GM12873 (cell line): ENCODE measurements around the gene TMEM219.

Experiments
- TF ChIP-seq, protein P1 (sequence below): IDR thresholded peaks from 2 replicates; pipeline ENCODE4 v1.5.1; 2012; ENCODE audit warnings: low read depth, mild to moderate bottlenecking, moderate library complexity, low read length, control low read depth; ENCODE audit not compliant: insufficient read depth; ENCODE audit errors: missing control alignments

TMEM219 gene

DNA sequence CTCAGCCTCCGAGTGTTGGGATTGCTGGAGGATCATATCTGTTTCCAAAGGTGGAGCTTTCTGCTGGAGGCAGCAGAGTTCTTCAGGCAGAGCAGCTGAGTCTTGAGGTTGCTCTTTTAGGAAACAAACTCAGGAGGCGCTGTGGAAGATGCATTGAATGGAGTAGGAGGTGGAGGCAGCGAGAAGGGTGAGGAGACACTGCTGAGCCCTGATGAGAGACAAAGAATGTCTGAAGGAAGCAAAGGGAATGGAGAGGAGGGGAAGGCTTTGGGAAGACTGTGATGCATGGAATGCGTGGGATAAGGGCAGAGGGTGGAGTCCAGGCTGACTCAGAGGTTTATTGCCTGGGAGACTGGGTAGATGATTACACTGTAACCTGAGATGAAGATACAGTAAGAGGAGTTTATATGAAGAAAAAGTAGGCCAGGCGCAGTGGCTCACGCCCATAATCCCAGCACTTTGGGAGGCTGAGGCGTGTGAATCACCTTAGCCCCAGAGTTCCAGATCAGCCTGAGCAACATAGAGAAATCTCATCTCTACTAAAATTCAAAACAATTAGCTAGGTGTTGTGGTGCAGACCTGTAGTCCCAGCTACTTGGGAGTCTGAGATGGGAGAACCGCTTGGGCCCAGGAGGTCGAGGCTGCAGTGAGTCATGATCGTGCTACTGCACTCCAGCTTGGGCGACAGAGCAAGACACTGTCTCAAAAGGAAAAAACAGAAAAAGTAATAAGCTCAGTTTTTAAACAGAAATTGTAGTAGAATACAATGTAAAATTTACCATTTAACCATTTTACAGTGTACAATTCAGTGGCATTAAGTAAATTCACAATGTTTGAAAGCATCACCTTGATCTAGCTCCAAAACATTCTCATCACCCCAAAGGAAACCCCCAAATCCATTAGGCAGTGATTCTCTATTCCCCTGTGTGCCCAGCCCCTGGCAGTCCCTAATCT is 17.8 kb upstream of the TMEM219 start:
- TF ChIP-seq, protein P1, sequence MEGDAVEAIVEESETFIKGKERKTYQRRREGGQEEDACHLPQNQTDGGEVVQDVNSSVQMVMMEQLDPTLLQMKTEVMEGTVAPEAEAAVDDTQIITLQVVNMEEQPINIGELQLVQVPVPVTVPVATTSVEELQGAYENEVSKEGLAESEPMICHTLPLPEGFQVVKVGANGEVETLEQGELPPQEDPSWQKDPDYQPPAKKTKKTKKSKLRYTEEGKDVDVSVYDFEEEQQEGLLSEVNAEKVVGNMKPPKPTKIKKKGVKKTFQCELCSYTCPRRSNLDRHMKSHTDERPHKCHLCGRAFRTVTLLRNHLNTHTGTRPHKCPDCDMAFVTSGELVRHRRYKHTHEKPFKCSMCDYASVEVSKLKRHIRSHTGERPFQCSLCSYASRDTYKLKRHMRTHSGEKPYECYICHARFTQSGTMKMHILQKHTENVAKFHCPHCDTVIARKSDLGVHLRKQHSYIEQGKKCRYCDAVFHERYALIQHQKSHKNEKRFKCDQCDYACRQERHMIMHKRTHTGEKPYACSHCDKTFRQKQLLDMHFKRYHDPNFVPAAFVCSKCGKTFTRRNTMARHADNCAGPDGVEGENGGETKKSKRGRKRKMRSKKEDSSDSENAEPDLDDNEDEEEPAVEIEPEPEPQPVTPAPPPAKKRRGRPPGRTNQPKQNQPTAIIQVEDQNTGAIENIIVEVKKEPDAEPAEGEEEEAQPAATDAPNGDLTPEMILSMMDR = no peak

DNA sequence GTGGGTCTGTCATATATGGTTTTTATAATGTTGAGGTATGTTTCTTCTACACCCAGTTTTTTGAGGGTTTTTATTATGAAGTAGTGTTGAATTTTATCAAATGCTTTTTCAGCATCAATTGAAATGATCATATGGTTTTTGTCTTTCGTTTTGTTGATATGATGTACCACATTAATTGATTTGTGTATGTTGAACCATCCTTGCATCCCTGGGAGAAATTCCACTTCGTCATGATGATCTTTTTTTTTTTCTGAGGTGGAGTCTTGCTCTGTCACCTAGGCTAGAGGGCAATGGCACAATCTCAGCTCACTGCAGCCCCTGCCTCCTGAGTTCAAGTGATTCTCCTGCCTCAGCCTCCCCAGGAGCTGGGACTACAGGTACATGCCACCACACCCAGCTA is 14.0 kb upstream of the TMEM219 start:
- TF ChIP-seq, protein P1 = no peak

DNA sequence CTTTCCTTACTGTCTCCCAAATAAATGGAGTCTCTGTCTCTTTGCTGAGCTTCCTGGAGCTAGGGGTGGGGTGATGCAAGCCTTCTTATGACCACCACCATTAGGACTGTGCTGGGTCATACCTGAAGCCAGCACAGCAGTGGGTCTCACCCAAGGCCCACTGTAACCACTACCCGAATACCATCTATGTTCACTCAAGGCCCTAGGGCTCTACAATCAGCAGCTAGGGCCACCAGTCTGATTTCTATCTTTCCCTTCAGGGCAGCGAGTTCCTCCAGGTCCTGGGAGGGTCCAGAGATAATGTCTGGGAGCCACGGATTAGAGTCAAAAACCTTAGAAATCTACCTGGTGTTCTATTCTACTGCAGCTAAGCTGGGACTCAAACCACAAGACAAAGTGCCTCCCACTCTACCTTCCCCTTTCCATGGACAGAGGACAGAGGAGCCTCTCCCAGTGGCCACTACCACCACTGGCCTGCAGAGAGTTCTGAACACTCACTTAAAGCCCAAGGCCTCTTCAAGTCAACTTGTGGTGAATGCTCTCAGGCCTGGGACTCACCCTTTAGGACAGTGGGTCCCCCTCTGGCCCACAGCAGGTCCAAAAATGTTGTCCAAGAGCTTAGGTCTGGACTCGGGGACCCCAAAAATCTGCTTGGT is 10.9 kb upstream of the TMEM219 start:
- TF ChIP-seq, protein P1 = no peak

DNA sequence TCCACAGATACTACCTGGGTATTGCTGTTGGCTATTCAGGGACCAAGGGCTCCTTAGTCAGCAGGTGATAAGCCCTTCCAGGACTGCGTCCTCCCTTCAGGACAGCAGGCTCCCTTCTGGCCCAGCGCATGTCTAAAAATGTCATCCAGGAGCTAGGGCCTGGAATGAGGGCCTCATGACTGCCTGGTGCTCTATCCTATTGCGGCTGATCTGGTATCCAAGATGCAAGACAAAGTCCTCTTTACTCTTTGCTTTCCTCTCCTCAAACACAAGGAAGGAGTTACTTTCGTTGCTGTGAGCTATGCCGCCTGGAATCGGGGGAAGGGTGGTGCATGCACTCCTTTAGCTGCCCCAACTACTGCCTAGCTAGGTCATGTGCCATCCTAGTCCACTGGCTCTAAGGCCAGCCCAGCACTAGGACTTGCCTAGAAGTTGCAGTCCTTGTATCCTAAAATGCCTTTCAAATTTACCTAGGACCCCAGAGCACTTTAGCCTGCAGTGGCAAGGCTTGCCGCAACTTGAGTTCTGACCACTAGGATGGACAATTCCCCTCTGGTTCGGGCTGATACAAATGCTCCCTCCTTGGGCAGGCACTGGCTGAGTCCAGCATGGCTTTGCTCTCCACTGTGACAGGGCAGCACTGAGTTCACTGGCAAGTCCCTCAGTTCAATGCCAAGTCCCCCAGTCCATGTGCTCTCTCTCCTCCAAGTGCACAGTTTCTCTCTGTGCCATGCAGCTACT is 10.1 kb upstream of the TMEM219 start:
- TF ChIP-seq, protein P1 = no peak

DNA sequence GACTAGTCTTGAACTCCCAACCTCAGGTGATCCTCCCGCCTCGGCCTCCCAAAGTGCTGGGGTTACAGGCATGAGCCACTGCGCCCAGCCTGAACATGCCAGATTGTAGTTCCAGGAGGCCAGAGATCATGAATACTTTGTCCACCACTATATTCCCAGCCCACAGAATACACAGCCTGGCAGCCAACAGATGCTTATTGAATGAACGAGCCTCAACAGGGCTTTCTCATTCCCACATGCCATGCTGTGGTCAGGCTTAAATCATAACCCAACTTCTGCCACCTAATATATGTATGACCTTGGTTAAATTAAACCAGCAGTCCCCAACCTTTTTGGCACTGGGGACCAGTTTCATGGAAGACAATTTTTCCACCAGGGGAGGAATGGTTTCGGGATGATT is 3.1 kb upstream of the TMEM219 start:
- TF ChIP-seq, protein P1 = no peak

DNA sequence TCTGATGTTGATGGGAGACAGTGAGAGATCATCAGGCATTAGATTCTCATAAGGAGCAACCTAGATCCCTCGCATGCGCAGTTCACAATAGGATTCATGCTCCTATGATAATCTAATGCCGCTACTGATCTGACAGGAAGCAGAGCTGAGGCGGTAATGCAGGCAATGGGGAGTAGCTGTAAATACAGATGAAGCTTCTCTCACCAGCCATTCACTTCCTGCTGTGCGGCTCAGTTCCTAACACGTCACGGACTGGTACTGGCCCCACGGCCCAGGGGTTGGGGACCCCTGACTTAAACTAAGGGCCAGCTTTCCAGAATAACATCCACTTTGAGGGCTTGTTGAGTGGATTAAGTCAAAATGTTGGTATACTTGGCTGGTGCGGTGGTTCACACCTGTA is 2.6 kb upstream of the TMEM219 start:
- TF ChIP-seq, protein P1 = no peak

DNA sequence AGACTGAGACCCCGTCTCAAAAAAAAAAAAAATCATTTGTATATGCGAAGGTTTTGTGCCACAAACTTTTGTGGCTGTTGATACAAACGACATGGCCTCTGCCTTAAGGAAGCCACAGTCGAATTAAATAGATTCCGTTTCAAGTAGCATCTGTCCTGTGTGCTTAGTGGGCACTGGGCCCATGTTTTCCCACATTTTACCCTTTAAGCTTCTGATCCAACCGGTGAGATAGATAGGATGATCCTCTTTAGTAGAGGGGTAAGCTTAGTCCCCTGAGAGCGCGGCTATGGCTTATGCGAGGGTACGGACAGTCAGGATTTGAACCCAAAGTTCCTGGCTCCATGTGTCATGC is 776 bp upstream of the TMEM219 start:
- TF ChIP-seq, protein P1 = no peak
